Measurements from ENCODE around the gene CAMTA2.

GRCh38 chr17:4944554-4945175 is 42.8 kb downstream of the CAMTA2 start:
- no peak for TF ChIP-seq RAD21 (IDR thresholded peaks at IDR 0.05)
- TF ChIP-seq CTCF (IDR thresholded peaks at IDR 0.05; ENCODE audit: low read depth, low read length, missing input control) = no peak
- TF ChIP-seq TAF1 (conservative IDR thresholded peaks at IDR 0.05) = no peak
- no peak for TF ChIP-seq YY1 (IDR thresholded peaks at IDR 0.05)
- TF ChIP-seq EGR1 (IDR thresholded peaks at IDR 0.05; ENCODE audit: low read depth in 2 of 2) = no peak
- no peak for TF ChIP-seq ATF3 (IDR thresholded peaks at IDR 0.05)
- TF ChIP-seq JUND (IDR thresholded peaks at IDR 0.05) = no peak
- no peak for TF ChIP-seq REST (IDR thresholded peaks at IDR 0.05)
- no peak for TF ChIP-seq MAX (IDR thresholded peaks at IDR 0.05)
- TF ChIP-seq RXRA (IDR thresholded peaks at IDR 0.05) = no peak
- no peak for TF ChIP-seq SP1 (IDR thresholded peaks at IDR 0.05)
- TF ChIP-seq GABPA (IDR thresholded peaks at IDR 0.05 in 1 of 2, conservative IDR thresholded peaks at IDR 0.05 in 1 of 2) = no peak

Measured in liver (tissue), 3 donors.